ENCODE data around the gene KRT40.
"Not testable (repeated sequence)": the region's sequence is repeated elsewhere in the genome, so short reads cannot be mapped to it uniquely, and the experiment has no call there.

The KRT40 gene

GRCh38 chr17:41002814-41003213, 18.7 kb upstream of the KRT40 start:
- no peak for TF ChIP-seq GABPA (IDR thresholded peaks at IDR 0.05; ENCODE audit: low read depth)
- TF ChIP-seq REST (IDR thresholded peaks at IDR 0.05; ENCODE audit: insufficient replicate concordance, low read depth): no peak
- no peak for TF ChIP-seq SPI1 (IDR thresholded peaks at IDR 0.05; ENCODE audit: borderline replicate concordance, low read depth)
- TF ChIP-seq POLR2AphosphoS5 (IDR thresholded peaks at IDR 0.05; ENCODE audit: low read depth): no peak
- TF ChIP-seq, protein P1, sequence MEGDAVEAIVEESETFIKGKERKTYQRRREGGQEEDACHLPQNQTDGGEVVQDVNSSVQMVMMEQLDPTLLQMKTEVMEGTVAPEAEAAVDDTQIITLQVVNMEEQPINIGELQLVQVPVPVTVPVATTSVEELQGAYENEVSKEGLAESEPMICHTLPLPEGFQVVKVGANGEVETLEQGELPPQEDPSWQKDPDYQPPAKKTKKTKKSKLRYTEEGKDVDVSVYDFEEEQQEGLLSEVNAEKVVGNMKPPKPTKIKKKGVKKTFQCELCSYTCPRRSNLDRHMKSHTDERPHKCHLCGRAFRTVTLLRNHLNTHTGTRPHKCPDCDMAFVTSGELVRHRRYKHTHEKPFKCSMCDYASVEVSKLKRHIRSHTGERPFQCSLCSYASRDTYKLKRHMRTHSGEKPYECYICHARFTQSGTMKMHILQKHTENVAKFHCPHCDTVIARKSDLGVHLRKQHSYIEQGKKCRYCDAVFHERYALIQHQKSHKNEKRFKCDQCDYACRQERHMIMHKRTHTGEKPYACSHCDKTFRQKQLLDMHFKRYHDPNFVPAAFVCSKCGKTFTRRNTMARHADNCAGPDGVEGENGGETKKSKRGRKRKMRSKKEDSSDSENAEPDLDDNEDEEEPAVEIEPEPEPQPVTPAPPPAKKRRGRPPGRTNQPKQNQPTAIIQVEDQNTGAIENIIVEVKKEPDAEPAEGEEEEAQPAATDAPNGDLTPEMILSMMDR (IDR thresholded peaks at IDR 0.05; ENCODE audit: insufficient read depth, low read length): no peak
- Histone ChIP-seq H3K27me3 (ENCODE audit: insufficient read depth, poor library complexity, severe bottlenecking) (peaks cover 4% of the 10 kb centered on the region), H3K27ac (replicated peaks) (no peak overlapping the region), H3K4me3 (replicated peaks; ENCODE audit: insufficient read depth, low read length) (no peak overlapping the region)
- no peak for DNase-seq (ENCODE audit: low read depth in 1 of 2, low spot score in 1 of 2)

GRCh38 chr17:41001795-41002194, 17.7 kb upstream of the KRT40 start:
- no peak for TF ChIP-seq GABPA (IDR thresholded peaks at IDR 0.05; ENCODE audit: low read depth)
- TF ChIP-seq, protein P1 (IDR thresholded peaks at IDR 0.05; ENCODE audit: insufficient read depth, low read length): no peak
- TF ChIP-seq SPI1 (IDR thresholded peaks at IDR 0.05; ENCODE audit: borderline replicate concordance, low read depth): no peak
- no peak for TF ChIP-seq POLR2AphosphoS5 (IDR thresholded peaks at IDR 0.05; ENCODE audit: low read depth)
- no peak for TF ChIP-seq REST (IDR thresholded peaks at IDR 0.05; ENCODE audit: insufficient replicate concordance, low read depth)
- Histone ChIP-seq H3K27me3 (ENCODE audit: insufficient read depth, poor library complexity, severe bottlenecking) (peaks cover 4% of the 10 kb centered on the region), H3K27ac (replicated peaks) (no peak overlapping the region), H3K4me3 (replicated peaks; ENCODE audit: insufficient read depth, low read length) (no peak overlapping the region)
- no peak for DNase-seq (ENCODE audit: low read depth in 1 of 2, low spot score in 1 of 2)

DNA sequence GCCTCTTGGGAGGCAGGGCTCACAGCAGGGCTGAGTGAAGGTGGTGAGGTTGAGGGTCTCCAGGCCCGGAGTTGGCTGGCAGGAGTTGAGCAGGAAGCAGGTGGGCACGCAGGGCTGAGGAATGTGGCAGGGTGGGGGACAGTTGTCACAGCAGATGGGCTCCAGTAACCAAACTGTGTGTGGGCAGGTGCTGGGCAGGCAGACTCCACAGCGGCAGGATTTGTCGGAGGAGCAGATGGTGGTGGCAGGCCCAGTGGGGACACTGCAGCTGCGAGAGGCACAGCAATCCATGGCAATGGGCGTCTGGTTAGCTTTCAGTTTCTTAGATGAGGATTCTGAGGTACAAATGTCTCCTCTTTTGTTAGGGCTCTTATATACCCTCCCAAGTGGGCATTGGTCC, 15.4 kb upstream of the KRT40 start, which contains the start of gene KRTAP3-2:
KRTAP3-2 (minus strand) TSS at position 344 of the 400 bp plus-strand sequence; CDS start at position 291, 53 bp downstream.
- not testable (repeated sequence) for DNase-seq (ENCODE audit: low read depth in 1 of 2, low spot score in 1 of 2); H3K27ac ChIP-seq (replicated peaks); H3K27me3 ChIP-seq (ENCODE audit: insufficient read depth, poor library complexity, severe bottlenecking); H3K4me3 ChIP-seq (replicated peaks; ENCODE audit: insufficient read depth, low read length)

DNA sequence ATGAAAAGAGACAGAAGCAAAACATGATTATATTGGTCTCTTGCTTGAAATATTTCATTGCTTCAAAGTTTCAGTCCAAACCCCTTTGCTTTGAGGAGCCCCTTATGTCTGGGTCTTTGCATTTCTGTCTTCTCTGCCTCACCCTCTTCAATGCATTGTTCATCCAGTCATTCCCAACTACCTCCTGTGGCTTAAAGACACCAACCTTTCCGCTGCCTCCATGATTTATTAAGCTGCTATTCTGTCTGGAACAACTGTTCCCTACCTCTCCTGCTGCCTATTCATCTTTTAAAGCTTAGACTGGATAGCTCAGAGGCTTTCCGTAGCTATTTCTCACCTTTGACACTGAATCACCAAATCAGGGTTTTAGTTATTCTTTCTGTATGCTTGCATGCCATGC, 13.2 kb upstream of the KRT40 start:
- DNase-seq (ENCODE audit: low read depth in 1 of 2, low spot score in 1 of 2): no peak
- Histone ChIP-seq H3K4me3 (replicated peaks; ENCODE audit: insufficient read depth, low read length) (no peak overlapping the region), H3K27me3 (ENCODE audit: insufficient read depth, poor library complexity, severe bottlenecking) (peaks cover 4% of the 10 kb centered on the region), H3K27ac (replicated peaks) (no peak overlapping the region)
- TF ChIP-seq REST (IDR thresholded peaks at IDR 0.05; ENCODE audit: insufficient replicate concordance, low read depth) (no peak), POLR2AphosphoS5 (IDR thresholded peaks at IDR 0.05; ENCODE audit: low read depth) (no peak), SPI1 (IDR thresholded peaks at IDR 0.05; ENCODE audit: borderline replicate concordance, low read depth) (no peak), GABPA (IDR thresholded peaks at IDR 0.05; ENCODE audit: low read depth) (no peak)
- TF ChIP-seq, protein P1 (IDR thresholded peaks at IDR 0.05; ENCODE audit: insufficient read depth, low read length): no peak

Data from HL-60 (cell line).